Lower leg skin (tissue), 3 donors: ENCODE data around the gene ARID1B.

Experiments
- POLR2A ChIP-seq, 2 donors: fragments of 450-650 bp; IDR thresholded peaks; one replicate each; pipeline ENCODE4 v1.6.1; 2016 to 2017; ENCODE audit warnings: antibody characterized with exemption in 2 of 2, mild to moderate bottlenecking in 1 of 2, moderate library complexity in 1 of 2
- TF ChIP-seq, protein P1 (sequence below), 3 donors: fragments of 450-650 bp; IDR thresholded peaks; one replicate each; pipeline ENCODE4 v1.5.1; 2016; ENCODE audit warnings: antibody characterized with exemption in 3 of 3, mild to moderate bottlenecking in 3 of 3, moderate library complexity in 2 of 3

- TF ChIP-seq, protein P1, sequence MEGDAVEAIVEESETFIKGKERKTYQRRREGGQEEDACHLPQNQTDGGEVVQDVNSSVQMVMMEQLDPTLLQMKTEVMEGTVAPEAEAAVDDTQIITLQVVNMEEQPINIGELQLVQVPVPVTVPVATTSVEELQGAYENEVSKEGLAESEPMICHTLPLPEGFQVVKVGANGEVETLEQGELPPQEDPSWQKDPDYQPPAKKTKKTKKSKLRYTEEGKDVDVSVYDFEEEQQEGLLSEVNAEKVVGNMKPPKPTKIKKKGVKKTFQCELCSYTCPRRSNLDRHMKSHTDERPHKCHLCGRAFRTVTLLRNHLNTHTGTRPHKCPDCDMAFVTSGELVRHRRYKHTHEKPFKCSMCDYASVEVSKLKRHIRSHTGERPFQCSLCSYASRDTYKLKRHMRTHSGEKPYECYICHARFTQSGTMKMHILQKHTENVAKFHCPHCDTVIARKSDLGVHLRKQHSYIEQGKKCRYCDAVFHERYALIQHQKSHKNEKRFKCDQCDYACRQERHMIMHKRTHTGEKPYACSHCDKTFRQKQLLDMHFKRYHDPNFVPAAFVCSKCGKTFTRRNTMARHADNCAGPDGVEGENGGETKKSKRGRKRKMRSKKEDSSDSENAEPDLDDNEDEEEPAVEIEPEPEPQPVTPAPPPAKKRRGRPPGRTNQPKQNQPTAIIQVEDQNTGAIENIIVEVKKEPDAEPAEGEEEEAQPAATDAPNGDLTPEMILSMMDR (IDR thresholded peaks at IDR 0.05) = no peak
- no peak for TF ChIP-seq POLR2A (IDR thresholded peaks at IDR 0.05)
Measured at GRCh38 chr6:156825475-156825874, 48.3 kb downstream of the ARID1B start.
